H1 (cell line): Measurements from ENCODE around the gene VRK2. TPM values are rescaled to one million over a fixed set of nuclear protein-coding genes. Genes with fewer than 3 reads are reported as not detected.

Source experiments
- GTF2F1 ChIP-seq: IDR thresholded peaks from 2 replicates; pipeline ENCODE4 v1.6.1; 2012; ENCODE audit warnings: low read depth, low read length, improper control_type of control experiment, borderline replicate concordance
- JUN ChIP-seq: IDR thresholded peaks from 2 replicates; pipeline ENCODE4 v1.6.1; 2011; ENCODE audit warnings: low read depth, mild to moderate bottlenecking, improper control_type of control experiment, low read length
- MAFK ChIP-seq: IDR thresholded peaks from 2 replicates; pipeline ENCODE4 v1.6.1; 2012; ENCODE audit warnings: low read depth, mild to moderate bottlenecking, improper control_type of control experiment, low read length
- TBP ChIP-seq: IDR thresholded peaks from 2 replicates; pipeline ENCODE4 v1.6.1; 2011; ENCODE audit warnings: low read depth, low read length, improper control_type of control experiment
- polyA plus RNA-seq, 7 experiments: library from polyadenylated mRNA; depleted of rRNA in 3 of 7; stranded (reverse) in 5 of 7; unstranded in 2 of 7; fragments of >200 nt in 5 of 7; fragments of 200-250 nt in 2 of 7; gene quantifications; 1 replicate in 5 of 7; 2 replicates in 1 of 7; 4 replicates in 1 of 7; pipeline versions ENCODE4 v1.2.1 to v1.2.3, GENCODE V29; 2011 to 2013; ENCODE audit warnings: missing spikeins in 2 of 7, mixed read lengths in 2 of 7
- total RNA-seq: library from RNA; stranded (reverse); fragmentation: NEBNext Ultra II Directional; extraction: Animal tissue kit (Norgen Biotek cat#: 25700); gene quantifications from 2 replicates; pipeline ENCODE4 v1.2.1, GENCODE V29; 2021
- TF ChIP-seq, protein P1 (sequence below): IDR thresholded peaks from 2 replicates; pipeline ENCODE4 v1.6.1; 2012; ENCODE audit warnings: inconsistent platforms

VRK2 gene
- total and polyA plus RNA-seq, 2 of the 8 experiments (the other 6 are each of a cell fraction or from before 2014, with no cell fraction given) = 7.6 to 27.8 TPM

DNA sequence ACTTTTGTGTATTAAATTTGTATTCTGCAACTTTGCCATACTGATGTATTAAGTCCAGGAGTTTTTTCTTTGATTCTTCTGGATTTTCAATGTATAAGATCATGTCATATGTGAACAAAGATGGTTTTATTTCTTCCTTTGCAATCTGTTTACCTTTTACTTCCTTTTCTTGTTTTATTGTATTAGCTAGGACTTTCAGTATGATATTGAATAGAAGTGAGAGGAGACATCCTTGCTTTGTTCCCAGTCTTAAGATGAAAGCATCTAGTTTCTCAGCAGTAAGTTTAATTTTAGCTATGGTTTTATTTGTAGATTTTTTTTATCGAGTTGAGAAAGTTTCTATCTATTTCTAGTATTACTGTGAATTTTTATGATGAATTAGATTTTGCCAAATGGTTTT lies 25.5 kb downstream of the VRK2 start (continued):
- TF ChIP-seq GTF2F1 (no peak), TBP (no peak), JUN (no peak), MAFK (no peak)
- TF ChIP-seq, protein P1, sequence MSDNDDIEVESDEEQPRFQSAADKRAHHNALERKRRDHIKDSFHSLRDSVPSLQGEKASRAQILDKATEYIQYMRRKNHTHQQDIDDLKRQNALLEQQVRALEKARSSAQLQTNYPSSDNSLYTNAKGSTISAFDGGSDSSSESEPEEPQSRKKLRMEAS = no peak
